SK-MEL-5 (cell line): ENCODE measurements around the gene TKTL2. TPM values are rescaled to one million over a fixed set of nuclear protein-coding genes. Genes with fewer than 3 reads are reported as not detected.
A peak's percentile ranks its signal among the peaks of the same experiment; 100 is the strongest.
"Not testable (repeated sequence)": the region's sequence is repeated elsewhere in the genome, so short reads cannot be mapped to it uniquely, and the experiment has no call there.

ENCODE experiments used
- DNase-seq: peaks from one replicate; pipeline ENCODE4 v3.0.0-alpha.2; 2016; ENCODE audit warnings: low read depth, low spot score
- in situ Hi-C: cut with HindIII; loops from 2 replicates; pipeline ENCODE4 v1.10.0; 2016; ENCODE audit warnings: low sequenced_read_pairs, high pct_unique_total_duplicates, low pct_unique_long_range_greater_than_20kb
- total RNA-seq: library from RNA; depleted of rRNA; stranded (reverse); fragments of >200 nt; shearing (Covaris generic); gene quantifications from 2 replicates; pipeline ENCODE4 v1.2.3, GENCODE V29; 2014; rRNA removed

Gene TKTL2
- total RNA-seq, 1 experiment from 2014 or later = not detected

GRCh38 chr4:163467082-163467770 lies 6.3 kb downstream of the TKTL2 start:
- no peak for DNase-seq
- in situ Hi-C loops = no loop called here

DNA sequence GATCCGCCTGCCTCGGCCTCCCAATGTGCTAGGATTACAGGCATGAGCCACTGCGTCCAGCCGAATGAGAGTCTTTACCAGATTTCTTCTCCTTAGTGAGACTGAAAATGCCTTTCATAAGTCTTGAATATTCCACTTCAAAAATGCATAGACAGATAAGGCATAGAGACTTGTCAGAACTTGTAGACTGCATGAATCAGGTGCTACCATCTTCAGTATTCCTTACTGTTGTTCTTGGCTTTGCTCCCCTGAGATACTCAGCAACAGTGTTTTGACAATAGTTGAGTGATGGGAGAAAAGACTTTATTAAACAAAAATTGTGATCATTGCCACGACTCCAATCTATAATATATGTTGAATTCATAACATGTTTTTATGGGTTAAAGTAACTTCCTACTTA lies 11.0 kb downstream of the TKTL2 start:
- no peak for DNase-seq
- in situ Hi-C loops = no loop called here

DNA sequence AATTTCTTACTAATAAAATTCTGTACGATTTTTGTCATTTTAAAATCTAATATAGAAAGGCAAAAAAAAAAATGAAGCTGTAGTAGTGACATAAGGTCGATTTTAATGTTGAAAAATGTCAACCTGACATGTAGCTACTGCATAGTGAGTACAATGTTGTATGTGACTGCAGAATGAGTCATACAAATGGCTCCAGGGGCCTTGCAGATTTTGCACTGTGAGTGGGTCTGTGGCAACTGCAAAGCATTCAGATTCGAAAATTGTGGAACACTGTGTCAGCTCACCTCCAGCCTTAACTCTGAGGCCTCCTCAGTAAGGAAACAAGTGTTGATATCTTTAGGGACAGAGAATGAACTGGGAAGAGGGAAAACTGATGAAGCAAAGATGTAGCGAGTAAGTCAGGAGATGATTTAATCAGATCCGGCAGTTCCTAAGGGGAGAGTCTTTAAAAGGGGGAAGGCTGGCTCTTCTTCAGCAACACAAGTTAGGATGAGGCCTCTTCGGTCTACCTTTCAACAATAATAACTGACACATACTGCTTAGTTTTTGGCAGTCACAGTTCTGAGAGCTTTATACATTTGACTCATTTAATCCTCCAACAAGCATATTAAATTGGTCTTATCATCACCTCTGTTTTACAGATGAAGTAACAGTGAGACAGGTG lies 24.9 kb downstream of the TKTL2 start:
- in situ Hi-C loops = no loop called here

GRCh38 chr4:163447481-163447880 lies 26.1 kb downstream of the TKTL2 start:
- no peak for DNase-seq
- in situ Hi-C loops = no loop called here

More for the DNA sequence above, 24.9 kb downstream of the TKTL2 start:
- peak; percentile 22 for DNase-seq

GRCh38 chr4:163447023-163447422 lies 26.5 kb downstream of the TKTL2 start:
- in situ Hi-C loops = not testable (repeated sequence)

GRCh38 chr4:163440040-163440439 lies 33.5 kb downstream of the TKTL2 start:
- in situ Hi-C loops = no loop called here
- no peak for DNase-seq

More at GRCh38 chr4:163447023-163447422, 26.5 kb downstream of the TKTL2 start:
- not testable (repeated sequence) for DNase-seq

Other genes with a start within 250 kb of the TKTL2 start
- not detected in 2 replicates for gene NPY1R, start 141.2 kb downstream of the TKTL2 start, total RNA-seq
- gene NPY5R, start 129.9 kb downstream of the TKTL2 start, total RNA-seq = not detected in 2 replicates
- 32.5 and 33.2 TPM in 2 replicates for gene TMA16, start 20.9 kb upstream of the TKTL2 start, total RNA-seq